Loucy (cell line): Measurements from ENCODE around the gene DDX10.
"Not testable (repeated sequence)": the region's sequence is repeated elsewhere in the genome, so short reads cannot be mapped to it uniquely, and the experiment has no call there.

Source experiments
- H2AFZ ChIP-seq: fragments of 200-600 bp; sonication (generic); 2 replicates; pipeline ENCODE4 v1.6.0; 2016; ENCODE audit warnings: antibody characterized with exemption, mild to moderate bottlenecking, low read length, moderate library complexity
- H3F3A ChIP-seq: fragments of 200-600 bp; 2 replicates; pipeline ENCODE4 v1.6.0; 2016; ENCODE audit warnings: antibody characterized with exemption, low read depth, mild to moderate bottlenecking
- H3K27me3 ChIP-seq: fragments of 200-600 bp; sonication (generic); 2 replicates; pipeline ENCODE4 v1.6.1; 2014; ENCODE audit warnings: low read length, mild to moderate bottlenecking; ENCODE audit not compliant: insufficient read depth, poor library complexity, severe bottlenecking
- H3K36me3 ChIP-seq: fragments of 200-600 bp; sonication (generic); 2 replicates; pipeline ENCODE4 v1.6.1; 2016; ENCODE audit warnings: low read length; ENCODE audit not compliant: insufficient read depth
- H3K4me1 ChIP-seq: fragments of 200-600 bp; sonication (generic); 2 replicates; pipeline ENCODE4 v1.5.1; 2014; ENCODE audit warnings: low read length, mild to moderate bottlenecking; ENCODE audit not compliant: insufficient read depth, poor library complexity, severe bottlenecking
- H3K4me2 ChIP-seq: fragments of 200-600 bp; sonication (generic); 2 replicates; pipeline ENCODE4 v1.6.0; 2014; ENCODE audit warnings: antibody characterized with exemption, low read length, low read depth, mild to moderate bottlenecking; ENCODE audit not compliant: poor library complexity, severe bottlenecking
- H3K4me3 ChIP-seq: fragments of 200-600 bp; sonication (generic); 2 replicates; pipeline ENCODE4 v1.5.1; 2014; ENCODE audit warnings: low read length, mild to moderate bottlenecking, mixed read lengths; ENCODE audit not compliant: poor library complexity, severe bottlenecking
- H3K79me2 ChIP-seq: fragments of 200-600 bp; sonication (generic); 2 replicates; pipeline ENCODE4 v1.6.1; 2014; ENCODE audit warnings: low read length; ENCODE audit not compliant: insufficient read depth
- H3K9ac ChIP-seq: fragments of 200-600 bp; sonication (generic); 2 replicates; pipeline ENCODE4 v1.6.0; 2014; ENCODE audit warnings: mild to moderate bottlenecking, low read depth, low read length, moderate library complexity; ENCODE audit not compliant: poor library complexity, severe bottlenecking
- H3K9me2 ChIP-seq: fragments of 200-600 bp; sonication (generic); replicated peaks from 2 replicates; pipeline ENCODE4 v1.6.1; 2016; ENCODE audit warnings: low read depth, low read length, mixed read lengths
- H3K9me3 ChIP-seq: fragments of 200-600 bp; sonication (generic); 2 replicates; pipeline ENCODE4 v1.6.1; 2014; ENCODE audit warnings: mild to moderate bottlenecking, antibody characterized with exemption, low read length, low read depth; ENCODE audit not compliant: insufficient read depth
- H4K20me1 ChIP-seq: fragments of 200-600 bp; sonication (generic); 2 replicates; pipeline ENCODE4 v1.6.0; 2014; ENCODE audit warnings: antibody characterized with exemption, low read length, mild to moderate bottlenecking; ENCODE audit not compliant: insufficient read depth, poor library complexity, severe bottlenecking
- EZH2phosphoT487 ChIP-seq: fragments of 200-600 bp; IDR thresholded peaks from 2 replicates; pipeline ENCODE4 v1.6.1; 2018; ENCODE audit warnings: antibody characterized with exemption, mild to moderate bottlenecking, moderate library complexity, borderline replicate concordance
- TF ChIP-seq, protein P1 (sequence below): fragments of 200-600 bp; sonication (generic); conservative IDR thresholded peaks from 2 replicates; pipeline ENCODE4 v1.5.1; 2014; ENCODE audit warnings: mild to moderate bottlenecking, antibody characterized with exemption, low read length

The DDX10 gene

GRCh38 chr11:108639146-108639545 lies 25.7 kb upstream of the DDX10 start:
- H3K79me2 ChIP-seq, result no peaks in the 10 kb centered on the region
- no peaks in the 10 kb centered on the region for H3K9me2 ChIP-seq

GRCh38 chr11:108641752-108642151 lies 23.1 kb upstream of the DDX10 start:
- H3K9me3 ChIP-seq, H2AFZ ChIP-seq, H3K27me3 ChIP-seq, H3F3A ChIP-seq, H3K36me3 ChIP-seq, H4K20me1 ChIP-seq, H3K9ac ChIP-seq, H3K4me1 ChIP-seq, H3K9me2 ChIP-seq, H3K4me2 ChIP-seq, H3K4me3 ChIP-seq, H3K79me2 ChIP-seq: not testable (repeated sequence)

More at GRCh38 chr11:108639146-108639545, 25.7 kb upstream of the DDX10 start:
- no peak overlapping the region for H3K9ac ChIP-seq
- no peaks in the 10 kb centered on the region for H3K9me3 ChIP-seq
- H3K4me1 ChIP-seq, result no peaks in the 10 kb centered on the region
- H2AFZ ChIP-seq, result no peak overlapping the region
- H4K20me1 ChIP-seq, result no peaks in the 10 kb centered on the region
- H3K4me3 ChIP-seq, result no peak overlapping the region
- H3F3A ChIP-seq, result no peaks in the 10 kb centered on the region
- TF ChIP-seq EZH2phosphoT487, result no peak
- TF ChIP-seq, protein P1, sequence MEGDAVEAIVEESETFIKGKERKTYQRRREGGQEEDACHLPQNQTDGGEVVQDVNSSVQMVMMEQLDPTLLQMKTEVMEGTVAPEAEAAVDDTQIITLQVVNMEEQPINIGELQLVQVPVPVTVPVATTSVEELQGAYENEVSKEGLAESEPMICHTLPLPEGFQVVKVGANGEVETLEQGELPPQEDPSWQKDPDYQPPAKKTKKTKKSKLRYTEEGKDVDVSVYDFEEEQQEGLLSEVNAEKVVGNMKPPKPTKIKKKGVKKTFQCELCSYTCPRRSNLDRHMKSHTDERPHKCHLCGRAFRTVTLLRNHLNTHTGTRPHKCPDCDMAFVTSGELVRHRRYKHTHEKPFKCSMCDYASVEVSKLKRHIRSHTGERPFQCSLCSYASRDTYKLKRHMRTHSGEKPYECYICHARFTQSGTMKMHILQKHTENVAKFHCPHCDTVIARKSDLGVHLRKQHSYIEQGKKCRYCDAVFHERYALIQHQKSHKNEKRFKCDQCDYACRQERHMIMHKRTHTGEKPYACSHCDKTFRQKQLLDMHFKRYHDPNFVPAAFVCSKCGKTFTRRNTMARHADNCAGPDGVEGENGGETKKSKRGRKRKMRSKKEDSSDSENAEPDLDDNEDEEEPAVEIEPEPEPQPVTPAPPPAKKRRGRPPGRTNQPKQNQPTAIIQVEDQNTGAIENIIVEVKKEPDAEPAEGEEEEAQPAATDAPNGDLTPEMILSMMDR, result no peak
- no peak overlapping the region for H3K4me2 ChIP-seq
- H3K27me3 ChIP-seq, result no peaks in the 10 kb centered on the region
- H3K36me3 ChIP-seq, result no peaks in the 10 kb centered on the region

GRCh38 chr11:108643974-108644373 lies 20.9 kb upstream of the DDX10 start:
- H3K9me2 ChIP-seq, result no peaks in the 10 kb centered on the region
- no peaks in the 10 kb centered on the region for H3K27me3 ChIP-seq
- H4K20me1 ChIP-seq, result no peaks in the 10 kb centered on the region
- H3K36me3 ChIP-seq, result no peaks in the 10 kb centered on the region
- no peak overlapping the region for H3K4me2 ChIP-seq
- no peak for TF ChIP-seq EZH2phosphoT487
- TF ChIP-seq, protein P1, result no peak
- no peak overlapping the region for H3K9ac ChIP-seq
- no peaks in the 10 kb centered on the region for H3K79me2 ChIP-seq
- no peak overlapping the region for H2AFZ ChIP-seq
- H3K4me3 ChIP-seq, result no peak overlapping the region
- H3F3A ChIP-seq, result no peaks in the 10 kb centered on the region
- no peaks in the 10 kb centered on the region for H3K9me3 ChIP-seq
- H3K4me1 ChIP-seq, result no peaks in the 10 kb centered on the region

GRCh38 chr11:108645970-108646369 lies 18.9 kb upstream of the DDX10 start:
- H4K20me1 ChIP-seq, result no peaks in the 10 kb centered on the region
- no peak overlapping the region for H3K4me3 ChIP-seq
- H2AFZ ChIP-seq, result no peak overlapping the region
- no peak overlapping the region for H3K9ac ChIP-seq
- H3K9me3 ChIP-seq, result no peaks in the 10 kb centered on the region
- H3K27me3 ChIP-seq, result no peaks in the 10 kb centered on the region
- no peaks in the 10 kb centered on the region for H3K9me2 ChIP-seq
- no peak overlapping the region for H3K4me2 ChIP-seq
- no peaks in the 10 kb centered on the region for H3K4me1 ChIP-seq
- no peaks in the 10 kb centered on the region for H3K36me3 ChIP-seq
- H3F3A ChIP-seq, result no peaks in the 10 kb centered on the region
- no peaks in the 10 kb centered on the region for H3K79me2 ChIP-seq
- no peak for TF ChIP-seq EZH2phosphoT487
- TF ChIP-seq, protein P1, result no peak
